Esophagus squamous epithelium (tissue), 4 donors: ENCODE results near the gene BTNL8.

ENCODE experiments used
- CTCF ChIP-seq, 6 experiments: fragments of 450-650 bp in 4 of 6; fragments of 200-600 bp in 2 of 6; sonication (generic) in 2 of 6; IDR thresholded peaks; one replicate each; pipeline ENCODE4 v1.5.1; 2016 to 2019; ENCODE audit warnings: antibody characterized with exemption in 6 of 6, mild to moderate bottlenecking in 4 of 6, moderate library complexity in 4 of 6
- POLR2A ChIP-seq, 4 donors: fragments of 450-650 bp; IDR thresholded peaks; one replicate each; pipeline ENCODE4 v1.6.1; 2017; ENCODE audit warnings: antibody characterized with exemption in 4 of 4, mild to moderate bottlenecking in 4 of 4, moderate library complexity in 3 of 4

- no peak for TF ChIP-seq CTCF (IDR thresholded peaks at IDR 0.05)
- no peak for TF ChIP-seq POLR2A (IDR thresholded peaks at IDR 0.05)
Observed at GRCh38 chr5:180865981-180866695, 32.8 kb upstream of the BTNL8 start.
